ENCODE data around the gene SALL4.
"Not testable (repeated sequence)": the region's sequence is repeated elsewhere in the genome, so short reads cannot be mapped to it uniquely, and the experiment has no call there.

SALL4 gene

DNA sequence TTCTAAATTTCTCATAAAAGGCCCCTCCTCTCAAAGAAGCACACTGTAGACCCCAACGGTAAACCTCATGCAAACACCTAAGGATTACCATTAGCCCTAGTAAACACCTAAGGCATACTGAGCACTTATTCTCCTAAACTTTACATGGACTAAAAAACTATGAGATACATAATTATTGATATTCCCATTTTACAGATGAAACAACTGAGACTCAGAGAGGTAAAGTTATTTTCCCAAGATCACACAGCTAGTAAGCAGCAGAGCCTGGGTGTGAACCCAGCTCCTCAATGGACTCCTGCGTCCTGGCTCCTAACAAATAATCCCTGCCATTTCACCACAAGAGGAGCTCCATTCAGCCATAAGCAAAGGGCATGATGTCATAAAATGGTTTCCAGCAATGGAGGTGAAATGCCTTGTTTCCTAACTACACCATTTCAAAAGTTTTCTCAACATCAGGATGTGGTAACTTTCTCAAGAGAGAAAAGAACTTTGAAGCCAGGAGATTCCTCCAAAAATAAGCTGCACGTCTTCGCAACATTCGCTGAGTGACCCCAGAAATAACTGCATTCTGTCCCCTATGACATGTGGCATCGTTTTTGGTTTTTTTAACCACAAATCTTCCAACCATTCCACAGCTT, 38.2 kb downstream of the SALL4 start:
- no peak for DNase-seq

DNA sequence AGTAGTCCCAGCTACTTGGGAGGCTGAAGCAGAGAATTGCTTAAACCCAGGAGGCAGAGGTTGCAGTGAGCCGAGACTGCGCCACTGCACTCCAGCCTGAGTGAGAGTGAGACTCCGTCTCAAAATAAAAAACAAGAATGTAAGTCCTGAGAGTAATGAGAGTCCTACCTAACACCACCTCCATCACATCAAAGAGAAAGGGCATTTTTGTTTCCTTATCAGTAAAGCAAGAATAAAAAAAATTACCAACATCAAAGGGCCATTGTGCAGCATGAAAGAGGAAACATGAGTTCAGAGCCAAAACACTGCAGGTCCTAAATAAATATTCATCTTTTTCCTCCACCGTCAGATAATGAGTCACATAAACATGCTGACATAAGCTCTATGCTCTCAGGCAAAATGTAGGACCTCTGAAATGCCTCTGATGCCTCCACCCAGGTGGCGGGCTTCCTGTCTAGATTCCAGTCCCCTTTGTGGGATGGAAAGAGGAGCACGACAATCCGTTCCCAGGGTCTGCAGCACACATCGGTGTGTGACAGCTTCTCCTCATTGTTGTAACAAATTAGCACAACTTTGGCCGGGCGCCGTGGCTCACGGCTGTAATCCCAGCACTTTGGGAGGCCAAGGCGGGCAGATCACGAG, 41.3 kb downstream of the SALL4 start:
- DNase-seq: no peak

DNA sequence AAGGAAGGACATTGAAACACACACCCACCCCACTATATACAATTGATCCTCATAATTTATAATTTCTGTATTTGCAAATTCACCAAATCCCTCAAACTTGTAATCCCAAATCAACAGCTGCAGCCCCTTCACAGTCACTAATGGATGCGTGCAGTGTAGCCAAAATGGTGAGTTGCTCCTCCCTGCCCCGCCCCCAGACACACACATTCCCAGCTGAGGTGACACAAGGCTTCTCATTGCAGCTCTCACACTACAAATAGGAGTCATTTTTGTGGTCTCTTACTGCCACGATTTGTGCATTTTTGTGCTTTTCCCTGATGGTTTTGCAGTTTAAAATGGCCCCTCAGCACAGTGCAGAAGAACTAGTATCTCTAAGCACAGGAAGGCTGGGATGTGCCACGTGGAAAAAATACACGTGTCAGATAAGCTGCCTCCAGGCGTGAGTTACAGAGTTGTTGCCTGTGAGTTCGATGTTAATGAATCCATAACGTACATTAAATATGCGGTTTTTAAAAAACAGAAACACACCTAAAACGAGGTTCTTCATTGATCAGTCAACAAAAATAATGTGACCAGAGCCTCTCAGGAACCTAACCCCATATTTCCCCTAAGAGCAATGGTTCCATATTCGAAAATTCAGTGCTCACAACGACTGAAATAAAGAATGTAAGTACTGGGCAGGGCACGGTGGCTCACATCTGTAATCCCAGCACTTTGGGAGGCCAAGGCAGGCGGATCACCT, 42.4 kb downstream of the SALL4 start:
- DNase-seq: no peak

DNA sequence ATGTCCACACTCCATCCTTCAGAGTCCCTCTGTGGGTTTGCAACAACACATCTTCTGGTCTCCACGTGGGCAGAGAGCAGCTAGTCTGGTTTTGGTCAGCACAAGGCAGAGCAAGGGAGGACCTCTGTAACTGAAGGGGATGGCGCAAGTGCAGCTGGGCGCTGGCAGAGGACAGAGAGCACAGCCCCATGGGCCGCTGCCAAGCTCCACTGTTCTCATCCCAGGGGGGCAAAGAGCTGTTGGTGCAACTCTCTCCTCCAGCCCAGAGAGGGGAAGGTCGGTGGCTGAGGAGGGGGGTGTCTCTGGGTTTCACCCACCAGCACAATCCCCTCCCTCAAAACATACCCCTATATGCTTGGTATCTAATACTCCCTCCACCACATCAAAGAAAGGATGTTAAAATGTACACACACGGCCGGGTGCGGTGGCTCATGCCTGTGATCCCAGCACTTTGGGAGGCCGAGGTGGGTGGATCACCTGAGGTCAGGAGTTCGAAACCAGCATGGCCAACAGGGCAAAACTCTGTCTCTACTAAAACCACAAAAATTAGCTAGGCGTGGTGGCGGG, 43.3 kb downstream of the SALL4 start:
- no peak for DNase-seq

DNA sequence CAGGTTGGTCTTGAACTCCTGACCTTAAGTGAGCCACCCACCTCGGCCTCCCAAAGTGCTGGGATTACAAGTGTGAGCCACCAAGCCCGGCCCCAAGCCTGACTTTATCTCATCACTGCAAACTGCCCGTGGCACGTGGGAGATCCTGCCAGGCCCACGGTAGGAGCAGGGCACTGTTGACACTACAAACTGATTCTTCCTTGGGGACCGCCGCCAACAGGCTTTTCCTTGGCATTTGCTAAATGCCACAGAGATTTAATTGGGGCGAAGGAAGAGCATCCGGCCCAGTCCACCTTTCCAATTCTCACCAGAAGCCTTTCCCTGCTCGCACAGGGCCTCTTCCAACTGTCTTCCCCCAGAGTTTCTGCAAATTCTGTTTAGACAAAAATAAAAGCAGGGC, 45.1 kb downstream of the SALL4 start:
- no peak for DNase-seq

DNA sequence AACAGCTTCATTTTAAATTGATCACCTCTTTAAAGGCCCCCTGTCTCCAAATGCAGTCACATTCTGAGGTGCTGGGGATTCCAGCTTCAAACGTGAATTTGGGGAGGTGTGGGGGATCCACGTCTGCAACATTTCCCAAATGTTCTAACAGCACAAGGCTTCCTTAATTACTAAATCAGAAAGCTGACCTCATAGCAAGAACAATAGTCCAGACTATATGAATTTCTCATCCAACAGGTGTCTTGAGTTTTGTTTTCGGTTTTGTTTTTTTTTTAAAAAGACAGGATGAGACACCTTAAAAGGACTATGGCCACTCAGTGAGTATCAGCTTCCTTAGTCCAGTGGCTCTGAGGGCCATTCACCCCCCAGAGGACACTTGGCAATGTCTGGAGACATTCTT, 45.7 kb downstream of the SALL4 start:
- no peak for DNase-seq

DNA sequence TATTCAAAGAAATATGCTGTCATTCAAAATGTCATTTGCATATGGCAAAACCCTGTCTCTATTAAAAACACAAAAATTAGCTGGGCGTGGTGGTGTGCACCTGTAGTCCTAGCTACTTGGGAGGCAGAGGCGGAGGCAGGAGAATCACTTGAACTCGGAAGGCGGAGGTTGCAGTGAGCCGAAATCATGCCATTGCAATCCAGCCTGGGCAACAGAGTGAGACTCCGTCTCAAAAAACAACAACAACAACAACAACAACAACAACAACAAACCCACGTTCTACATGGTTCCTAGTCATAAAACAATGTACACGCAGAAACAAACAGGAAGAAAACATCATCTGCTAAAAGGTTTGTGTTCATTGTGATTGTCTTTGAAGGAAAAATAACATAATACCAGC, 49.1 kb downstream of the SALL4 start:
- not testable (repeated sequence) for DNase-seq

DNA sequence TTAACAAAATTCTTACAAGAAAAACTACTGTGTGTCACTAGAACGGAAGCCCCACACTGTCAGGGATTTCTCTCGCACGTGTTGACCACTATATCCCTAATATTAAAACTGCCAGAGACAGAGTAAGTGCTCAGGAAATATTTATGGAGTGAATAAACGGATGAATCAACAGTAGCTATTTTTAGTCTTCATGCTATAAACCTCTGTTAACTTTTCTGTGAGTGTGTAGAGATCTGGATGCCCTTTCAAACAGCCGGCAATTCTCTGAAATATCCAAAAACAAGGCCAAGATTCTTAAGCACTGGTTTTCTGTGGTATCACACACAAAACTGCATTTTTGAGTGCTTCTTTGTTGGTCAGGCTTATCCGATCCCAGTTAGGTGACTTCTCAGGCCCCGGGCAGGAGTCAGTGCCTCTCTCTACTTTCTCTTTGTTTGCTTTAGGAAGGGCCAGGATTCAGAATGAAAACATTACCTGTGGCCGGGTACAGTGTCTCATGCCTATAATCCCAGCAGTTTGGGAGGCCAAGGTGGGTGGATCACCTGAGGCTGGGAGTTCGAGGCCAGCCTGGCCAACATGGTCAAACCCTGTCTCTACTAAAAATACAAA, 49.9 kb downstream of the SALL4 start:
- no peak for DNase-seq

DNA sequence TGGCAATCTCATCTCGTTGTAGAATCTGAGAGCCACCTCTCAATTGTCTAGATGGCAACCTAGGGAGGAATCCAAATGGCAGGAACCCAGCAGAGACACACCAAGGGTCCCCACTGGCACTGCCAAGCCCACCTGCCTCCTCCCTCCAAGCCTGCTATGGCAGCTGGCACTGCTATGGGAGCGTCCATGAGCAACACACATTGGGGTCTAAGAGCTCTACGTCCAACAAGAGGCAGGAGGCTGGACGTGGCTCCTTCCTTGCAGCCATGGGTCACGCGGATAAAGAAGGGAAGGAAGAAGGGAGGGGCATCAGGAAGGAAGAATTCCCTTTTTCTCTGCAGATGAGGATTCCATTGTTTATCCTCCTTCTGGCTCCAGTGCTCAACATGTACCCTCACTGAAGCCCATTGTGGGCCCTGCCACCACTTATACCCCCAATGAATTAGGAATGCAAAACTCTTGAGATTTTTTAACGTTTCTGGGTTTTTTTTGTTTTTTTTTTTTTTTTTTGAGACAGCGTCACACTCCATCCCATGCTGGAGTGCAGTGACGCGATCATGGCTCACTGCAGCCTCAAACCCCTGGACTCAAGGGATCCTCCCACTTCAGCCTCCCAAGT, 51.4 kb downstream of the SALL4 start:
- DNase-seq: no peak

DNA sequence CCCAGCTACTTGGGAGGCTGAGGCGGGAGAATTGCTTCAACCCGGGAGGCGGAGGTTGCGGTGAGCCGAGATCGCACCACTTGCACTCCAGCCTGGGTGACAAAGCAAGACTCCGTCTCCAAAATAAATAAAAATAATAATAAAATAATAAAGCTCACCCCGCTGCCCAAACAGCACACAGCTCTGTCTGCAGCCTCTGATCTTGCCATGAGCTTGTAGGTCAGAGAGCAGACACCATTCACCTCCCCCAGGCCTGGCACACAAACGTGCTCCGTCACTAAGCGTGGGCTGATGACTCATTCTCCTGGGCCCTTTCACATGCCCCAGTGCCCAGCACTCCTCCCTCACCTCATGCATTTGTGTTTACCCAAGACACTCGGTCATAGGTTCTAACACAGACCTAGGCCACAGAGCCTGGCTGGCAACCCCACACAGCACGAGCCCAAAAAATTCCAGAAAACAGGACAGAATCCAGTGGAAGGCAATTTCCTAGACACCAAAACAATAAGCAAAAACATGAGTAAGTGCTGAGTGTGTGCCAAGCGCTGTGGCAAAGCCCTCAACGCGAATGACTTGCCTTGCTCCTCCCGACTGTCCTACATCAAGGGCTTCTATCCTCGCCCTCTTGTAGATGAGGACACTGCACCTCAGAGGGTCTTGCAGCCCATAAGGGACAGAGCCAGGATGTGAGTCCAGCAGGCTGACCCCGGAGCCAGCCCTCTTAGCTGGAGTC, 52.1 kb downstream of the SALL4 start:
- no peak for DNase-seq

DNA sequence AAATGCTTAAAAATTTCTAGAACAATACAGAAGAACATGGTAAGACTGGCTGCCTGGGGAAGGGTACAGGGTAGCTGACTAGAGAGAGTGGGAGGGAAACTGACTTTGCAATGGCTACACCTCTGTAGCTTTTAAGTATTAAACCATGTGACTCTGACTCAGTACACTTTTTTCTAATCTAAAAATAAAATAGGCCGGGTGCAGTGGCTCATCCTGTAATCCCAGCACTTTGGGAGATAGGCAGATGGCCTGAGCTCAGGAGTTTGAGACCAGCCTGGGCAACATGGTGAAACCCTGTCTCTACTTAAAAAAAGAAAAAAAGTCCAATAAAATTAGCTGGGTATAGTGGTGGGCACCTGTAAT, 52.7 kb downstream of the SALL4 start:
- DNase-seq: no peak

DNA sequence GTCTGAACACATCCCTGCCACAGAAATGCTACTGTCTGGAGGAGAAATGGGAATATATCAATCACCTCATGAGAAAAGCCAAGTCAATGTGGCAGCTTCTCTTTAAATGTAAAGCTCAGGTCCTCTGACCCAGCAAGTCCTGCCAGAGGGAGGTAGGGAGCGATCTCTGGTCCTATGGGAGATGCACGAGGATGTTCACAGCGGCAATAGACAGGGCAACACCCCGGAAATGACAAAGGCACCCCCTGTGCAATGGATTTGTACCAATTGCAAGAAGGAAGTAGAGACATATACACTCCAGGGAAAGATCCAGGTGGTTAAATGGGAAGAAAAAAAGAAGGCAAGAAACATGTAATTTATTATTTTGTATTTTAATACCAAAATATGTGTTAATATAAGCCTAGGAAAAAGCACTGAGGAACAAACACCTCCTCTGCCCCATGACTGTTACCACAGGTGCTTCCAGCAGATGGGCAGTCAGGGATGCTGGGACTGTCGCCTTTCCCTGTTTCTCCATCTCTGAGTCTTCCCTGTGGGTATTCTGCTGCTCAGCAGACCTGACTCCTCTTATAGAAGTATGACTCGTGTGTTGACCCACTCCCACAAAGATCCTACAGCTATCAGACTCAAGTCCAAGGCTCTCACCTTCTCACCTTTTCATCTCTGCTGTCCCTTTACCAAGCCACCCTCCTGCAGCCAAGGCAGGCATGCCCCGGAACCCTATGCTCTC, 55.0 kb downstream of the SALL4 start:
- DNase-seq: no peak

DNA sequence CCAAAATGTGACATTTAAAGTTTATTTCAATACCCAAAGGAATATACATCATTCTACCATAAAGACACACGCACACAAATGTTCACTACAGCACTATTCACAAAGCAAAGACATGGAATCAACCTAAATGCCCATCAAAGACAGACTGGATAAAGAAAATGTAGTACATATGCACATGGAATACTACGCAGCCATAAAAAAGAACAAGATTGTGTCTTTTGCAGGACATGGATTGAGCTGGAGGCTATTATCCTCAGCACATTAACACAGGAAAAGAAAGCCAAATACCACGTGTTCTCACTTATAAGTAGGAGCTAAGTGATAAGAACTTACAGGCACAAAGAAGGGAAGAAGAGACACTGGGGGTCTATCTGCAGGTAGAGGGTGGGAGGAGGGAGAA, 56.5 kb downstream of the SALL4 start:
- no peak for DNase-seq

DNA sequence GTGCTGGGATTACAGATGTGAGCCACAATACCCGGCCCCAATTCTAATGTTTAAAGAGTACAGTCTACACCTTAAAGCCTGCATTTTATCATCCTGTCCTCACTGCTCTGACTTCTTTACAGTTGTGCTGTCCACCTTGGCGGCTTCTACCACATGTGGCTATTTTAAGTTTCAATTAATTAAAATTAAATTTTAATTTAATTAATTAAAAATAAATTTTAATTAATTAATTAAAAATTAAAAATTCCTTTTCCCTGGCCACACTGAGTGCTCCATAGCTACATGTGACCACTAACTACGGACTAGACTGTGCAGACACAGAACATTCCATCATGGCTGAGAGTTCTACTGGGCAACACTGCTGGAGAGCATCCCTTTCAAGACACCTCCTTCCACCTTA, 61.5 kb downstream of the SALL4 start:
- DNase-seq: no peak

DNA sequence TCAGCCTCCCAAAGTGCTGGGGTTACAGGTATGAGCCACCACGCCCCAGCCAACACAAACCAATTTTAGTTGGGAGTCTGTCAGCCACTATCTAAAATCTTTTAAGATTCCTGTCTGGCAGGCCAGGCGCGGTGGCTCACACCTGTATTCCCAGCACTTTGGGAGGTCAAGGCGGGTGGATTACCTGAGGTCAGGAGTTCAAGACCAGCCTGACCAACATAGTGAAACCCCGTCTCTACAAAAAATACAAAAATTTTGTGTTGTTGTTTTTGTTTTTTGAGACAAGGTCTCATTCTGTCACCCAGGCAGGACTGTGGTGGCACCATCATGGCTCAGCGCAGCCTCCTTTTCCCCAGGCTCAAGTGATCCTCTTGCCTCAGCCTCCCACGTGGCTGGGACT, 62.0 kb downstream of the SALL4 start:
- not testable (repeated sequence) for DNase-seq

DNA sequence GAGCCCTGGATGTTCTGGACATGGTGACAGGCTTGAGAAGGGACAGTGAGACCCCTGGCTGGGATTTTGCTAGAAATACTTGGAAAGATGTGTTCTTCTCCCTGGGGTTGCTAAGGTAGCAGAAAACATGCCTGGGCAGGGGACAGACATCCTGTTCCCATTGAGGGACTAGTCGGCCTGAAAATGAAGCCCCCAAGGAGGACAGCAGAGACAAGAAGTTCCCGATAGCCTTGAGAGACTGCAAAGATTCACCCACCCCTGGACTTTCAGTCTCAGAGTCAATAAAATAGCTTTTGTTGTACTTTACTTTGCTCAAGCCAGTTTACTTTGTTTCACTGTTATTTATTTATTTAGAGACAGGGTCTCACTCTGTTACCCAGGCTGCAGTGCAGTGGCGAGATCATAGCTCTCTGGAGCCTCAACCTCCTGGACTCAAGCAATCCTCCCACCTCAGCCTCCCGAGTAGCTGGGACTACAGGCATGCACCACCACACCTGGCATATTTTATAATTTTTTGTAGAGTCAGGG, 62.5 kb downstream of the SALL4 start:
- DNase-seq: no peak

DNA sequence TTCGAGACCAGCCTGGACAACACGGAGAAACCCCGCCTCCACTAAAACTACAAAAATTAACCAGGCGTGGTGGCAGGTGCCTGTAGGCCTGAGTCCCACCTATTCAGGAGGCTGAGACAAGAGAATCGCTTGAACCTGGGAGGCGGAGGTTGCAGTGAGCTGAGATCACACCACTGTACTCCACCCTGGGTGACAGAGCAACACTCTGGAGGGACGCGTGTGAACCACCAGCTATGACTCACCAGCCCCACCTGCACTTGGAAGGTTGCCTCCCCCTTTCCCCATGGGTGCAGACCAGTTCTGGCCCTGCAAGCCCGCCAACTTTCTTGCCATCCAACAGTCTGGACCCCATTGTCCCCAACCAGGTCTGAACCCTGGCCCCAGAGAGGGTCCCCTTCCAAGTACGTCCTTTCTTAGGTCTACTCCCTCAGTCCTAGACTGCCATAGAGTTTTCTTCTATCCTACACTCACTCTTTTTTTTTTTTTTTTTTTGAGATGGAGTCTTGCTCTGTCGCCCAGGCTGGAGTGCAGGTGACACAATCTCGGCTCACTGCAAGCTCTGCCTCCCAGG, 63.4 kb downstream of the SALL4 start:
- no peak for DNase-seq

DNA sequence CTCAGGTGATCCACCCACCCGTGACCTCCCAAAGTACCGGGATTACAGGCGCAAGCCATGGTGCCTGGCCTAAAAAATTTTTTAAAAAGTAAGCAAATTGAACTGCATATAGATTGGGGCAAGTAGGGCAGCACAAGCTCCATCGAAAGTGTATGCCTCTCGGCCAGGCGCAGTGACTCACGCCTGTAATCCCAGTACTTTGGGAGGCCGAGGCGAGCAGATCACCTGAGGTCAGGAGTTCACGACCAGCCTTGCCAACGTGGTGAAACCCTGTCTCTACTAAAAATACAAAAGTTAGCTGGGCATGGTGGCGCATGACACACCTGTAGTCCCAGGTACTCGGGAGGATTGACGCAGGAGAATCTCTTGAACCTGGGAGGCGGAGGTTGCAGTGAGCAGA, 64.1 kb downstream of the SALL4 start:
- not testable (repeated sequence) for DNase-seq

DNA sequence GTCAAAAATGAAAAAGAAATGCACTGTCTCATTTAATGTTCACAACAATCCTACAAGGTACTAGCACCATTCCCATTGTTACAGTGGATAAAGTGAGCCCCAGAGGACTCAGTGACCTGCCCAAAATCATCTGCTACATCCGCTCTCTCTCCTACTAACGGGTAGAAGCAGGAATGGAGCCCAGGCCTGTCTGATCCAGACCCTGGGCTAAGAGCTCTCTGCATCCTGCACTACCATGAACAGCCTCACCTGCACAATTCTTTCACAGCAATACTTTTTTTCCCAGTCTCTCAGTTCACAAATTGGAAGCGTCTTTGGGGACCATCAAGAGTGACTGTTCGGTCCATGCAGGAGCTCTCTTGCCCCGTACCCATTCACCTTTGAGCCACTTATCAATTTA, 65.4 kb downstream of the SALL4 start:
- no peak for DNase-seq

DNA sequence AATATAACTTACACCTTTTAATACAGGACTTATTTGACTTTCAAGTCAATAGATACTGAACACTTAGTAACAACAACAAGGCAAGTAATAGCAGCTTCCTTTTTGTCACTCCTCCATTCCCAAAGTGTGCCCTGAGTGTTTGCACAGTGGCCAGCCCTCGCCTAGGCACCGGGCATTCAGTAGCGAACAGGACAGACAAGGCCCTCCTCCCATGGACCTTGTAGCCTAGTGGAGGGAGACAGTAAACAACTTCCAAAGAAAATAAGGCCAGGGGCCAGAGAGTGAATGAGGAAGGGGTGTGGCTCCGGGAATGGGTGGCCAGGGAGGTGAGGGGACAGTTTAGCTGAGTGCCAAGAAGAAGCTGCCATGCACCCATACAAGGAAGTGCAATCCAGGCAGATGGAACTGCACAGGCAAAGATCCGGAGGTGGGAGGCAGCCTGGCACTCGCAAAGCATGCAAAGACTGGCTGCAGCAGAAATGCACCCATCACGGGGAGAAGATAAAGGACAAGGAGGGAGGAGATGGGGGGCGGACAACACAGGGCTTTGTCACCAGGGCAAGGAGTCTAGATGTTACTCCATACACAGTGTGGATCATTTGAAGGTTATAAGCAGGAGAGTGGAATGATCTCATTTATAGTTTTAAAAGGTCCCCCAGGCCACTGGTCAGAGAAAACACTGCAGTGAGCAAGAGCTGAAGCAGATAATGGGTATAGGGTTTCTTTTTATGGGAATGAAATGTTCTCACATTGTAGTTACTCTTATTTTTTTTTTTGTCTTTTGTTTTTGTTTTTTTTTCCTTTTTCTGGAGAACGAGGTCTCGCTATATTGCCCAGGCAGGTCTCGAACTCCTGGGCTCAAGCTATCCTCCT, 66.4 kb downstream of the SALL4 start:
- DNase-seq: no peak
